ENCODE data around the gene HLCS.

The HLCS gene

DNA sequence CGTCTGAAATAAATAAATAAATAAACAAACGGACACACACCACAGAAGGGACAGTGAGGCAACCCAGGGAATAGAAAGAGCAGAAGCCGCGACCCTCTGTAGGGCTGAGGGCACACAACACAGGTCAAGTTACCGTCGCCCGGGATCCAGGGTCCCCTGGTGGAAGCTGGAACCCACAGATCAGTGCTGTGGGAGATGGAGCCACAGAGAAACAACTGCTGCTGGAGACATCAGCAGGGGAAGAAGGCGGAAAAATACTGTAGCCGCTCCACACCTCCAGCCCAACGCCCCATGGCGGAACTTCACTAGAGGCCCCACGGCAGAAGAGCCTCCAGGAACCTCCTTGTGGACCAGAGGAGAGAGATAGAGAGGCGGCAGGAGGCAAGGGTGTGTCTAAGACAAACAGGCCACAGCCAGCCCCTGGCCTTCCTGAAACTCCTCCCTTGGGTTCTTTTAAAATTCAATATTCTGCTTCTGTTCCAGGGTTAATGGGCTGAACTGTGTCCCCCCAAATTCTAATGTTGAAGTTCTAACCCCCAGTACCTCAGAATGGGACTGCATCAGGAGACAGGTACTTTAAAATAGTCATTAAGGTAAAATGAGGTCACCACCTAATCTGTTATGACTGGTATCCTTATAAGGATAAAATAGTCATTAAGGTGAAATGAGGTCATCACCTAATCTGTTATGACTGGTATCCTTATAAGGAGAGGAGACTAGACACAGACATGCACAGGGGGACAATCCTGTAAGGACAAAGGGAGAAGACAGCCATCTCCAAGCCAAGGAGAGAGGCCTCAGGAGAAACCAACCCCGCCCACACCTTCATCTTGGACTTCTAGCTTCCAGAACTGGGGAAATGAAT lies 7.7 kb upstream of the HLCS start (continued):
- TF ChIP-seq, protein P1, sequence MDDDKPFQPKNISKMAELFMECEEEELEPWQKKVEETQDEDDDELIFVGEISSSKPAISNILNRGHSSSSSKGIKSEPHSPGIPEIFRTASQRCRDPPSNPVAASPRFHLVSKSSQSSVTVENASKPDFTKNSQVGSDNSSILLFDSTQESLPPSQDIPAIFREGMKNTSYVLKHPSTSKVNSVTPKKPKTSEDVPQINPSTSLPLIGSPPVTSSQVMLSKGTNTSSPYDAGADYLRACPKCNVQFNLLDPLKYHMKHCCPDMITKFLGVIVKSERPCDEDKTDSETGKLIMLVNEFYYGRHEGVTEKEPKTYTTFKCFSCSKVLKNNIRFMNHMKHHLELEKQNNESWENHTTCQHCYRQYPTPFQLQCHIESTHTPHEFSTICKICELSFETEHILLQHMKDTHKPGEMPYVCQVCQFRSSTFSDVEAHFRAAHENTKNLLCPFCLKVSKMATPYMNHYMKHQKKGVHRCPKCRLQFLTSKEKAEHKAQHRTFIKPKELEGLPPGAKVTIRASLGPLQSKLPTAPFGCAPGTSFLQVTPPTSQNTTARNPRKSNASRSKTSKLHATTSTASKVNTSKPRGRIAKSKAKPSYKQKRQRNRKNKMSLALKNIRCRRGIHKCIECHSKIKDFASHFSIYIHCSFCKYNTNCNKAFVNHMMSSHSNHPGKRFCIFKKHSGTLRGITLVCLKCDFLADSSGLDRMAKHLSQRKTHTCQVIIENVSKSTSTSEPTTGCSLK (tag by site-specific recombination; IDR thresholded peaks at IDR 0.05) = no peak
- TF ChIP-seq MZF1 (tag by site-specific recombination; IDR thresholded peaks at IDR 0.05; ENCODE audit: borderline replicate concordance) (no peak), ZNF561 (tag by site-specific recombination; IDR thresholded peaks at IDR 0.05; ENCODE audit: borderline replicate concordance) (no peak), ZNF510 (tag by site-specific recombination; IDR thresholded peaks at IDR 0.05; ENCODE audit: insufficient replicate concordance) (no peak), SETDB1 (IDR thresholded peaks at IDR 0.05; ENCODE audit: insufficient read length, low read length) (no peak), SP7 (tag by site-specific recombination; IDR thresholded peaks at IDR 0.05) (peak; percentile 87), ZBTB8A (tag by site-specific recombination; IDR thresholded peaks at IDR 0.05) (peak; percentile 39; the same call in 1 of the 2 replicates), ZNF701 (tag by site-specific recombination; IDR thresholded peaks at IDR 0.05) (no peak), KLF9 (tag by site-specific recombination; IDR thresholded peaks at IDR 0.05; ENCODE audit: low read depth) (0 out of 2 replicates have a peak, but pooled peaks have one; percentile 31), ZNF155 (tag by site-specific recombination; IDR thresholded peaks at IDR 0.05) (no peak), ZNF529 (tag by site-specific recombination; IDR thresholded peaks at IDR 0.05; ENCODE audit: insufficient replicate concordance) (no peak), ZBTB17 (tag by site-specific recombination; IDR thresholded peaks at IDR 0.05) (0 out of 2 replicates have a peak, but pooled peaks have one; percentile 6), ZNF423 (tag by site-specific recombination; IDR thresholded peaks at IDR 0.05) (no peak), ZSCAN16 (tag by site-specific recombination; IDR thresholded peaks at IDR 0.05) (no peak), ZNF391 (tag by site-specific recombination; IDR thresholded peaks at IDR 0.05; ENCODE audit: borderline replicate concordance, low read depth) (no peak), HOXA7 (CRISPR knock-in tag; IDR thresholded peaks at IDR 0.05; ENCODE audit: borderline replicate concordance) (no peak), RBAK (tag by site-specific recombination; IDR thresholded peaks at IDR 0.05) (no peak), ZNF549 (tag by site-specific recombination; IDR thresholded peaks at IDR 0.05) (no peak), ZNF132 (tag by site-specific recombination; IDR thresholded peaks at IDR 0.05; ENCODE audit: borderline replicate concordance) (no peak), ZNF76 (tag by site-specific recombination; IDR thresholded peaks at IDR 0.05; ENCODE audit: borderline replicate concordance, low read depth) (no peak), ZNF610 (tag by site-specific recombination; IDR thresholded peaks at IDR 0.05; ENCODE audit: borderline replicate concordance) (no peak), SALL2 (tag by site-specific recombination; IDR thresholded peaks at IDR 0.05; ENCODE audit: borderline replicate concordance) (no peak), ZNF830 (tag by site-specific recombination; IDR thresholded peaks at IDR 0.05; ENCODE audit: low read depth) (no peak)
- TF ChIP-seq, protein P2, sequence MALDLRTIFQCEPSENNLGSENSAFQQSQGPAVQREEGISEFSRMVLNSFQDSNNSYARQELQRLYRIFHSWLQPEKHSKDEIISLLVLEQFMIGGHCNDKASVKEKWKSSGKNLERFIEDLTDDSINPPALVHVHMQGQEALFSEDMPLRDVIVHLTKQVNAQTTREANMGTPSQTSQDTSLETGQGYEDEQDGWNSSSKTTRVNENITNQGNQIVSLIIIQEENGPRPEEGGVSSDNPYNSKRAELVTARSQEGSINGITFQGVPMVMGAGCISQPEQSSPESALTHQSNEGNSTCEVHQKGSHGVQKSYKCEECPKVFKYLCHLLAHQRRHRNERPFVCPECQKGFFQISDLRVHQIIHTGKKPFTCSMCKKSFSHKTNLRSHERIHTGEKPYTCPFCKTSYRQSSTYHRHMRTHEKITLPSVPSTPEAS (tag by site-specific recombination; IDR thresholded peaks at IDR 0.05) = no peak
- TF ChIP-seq, protein P3, sequence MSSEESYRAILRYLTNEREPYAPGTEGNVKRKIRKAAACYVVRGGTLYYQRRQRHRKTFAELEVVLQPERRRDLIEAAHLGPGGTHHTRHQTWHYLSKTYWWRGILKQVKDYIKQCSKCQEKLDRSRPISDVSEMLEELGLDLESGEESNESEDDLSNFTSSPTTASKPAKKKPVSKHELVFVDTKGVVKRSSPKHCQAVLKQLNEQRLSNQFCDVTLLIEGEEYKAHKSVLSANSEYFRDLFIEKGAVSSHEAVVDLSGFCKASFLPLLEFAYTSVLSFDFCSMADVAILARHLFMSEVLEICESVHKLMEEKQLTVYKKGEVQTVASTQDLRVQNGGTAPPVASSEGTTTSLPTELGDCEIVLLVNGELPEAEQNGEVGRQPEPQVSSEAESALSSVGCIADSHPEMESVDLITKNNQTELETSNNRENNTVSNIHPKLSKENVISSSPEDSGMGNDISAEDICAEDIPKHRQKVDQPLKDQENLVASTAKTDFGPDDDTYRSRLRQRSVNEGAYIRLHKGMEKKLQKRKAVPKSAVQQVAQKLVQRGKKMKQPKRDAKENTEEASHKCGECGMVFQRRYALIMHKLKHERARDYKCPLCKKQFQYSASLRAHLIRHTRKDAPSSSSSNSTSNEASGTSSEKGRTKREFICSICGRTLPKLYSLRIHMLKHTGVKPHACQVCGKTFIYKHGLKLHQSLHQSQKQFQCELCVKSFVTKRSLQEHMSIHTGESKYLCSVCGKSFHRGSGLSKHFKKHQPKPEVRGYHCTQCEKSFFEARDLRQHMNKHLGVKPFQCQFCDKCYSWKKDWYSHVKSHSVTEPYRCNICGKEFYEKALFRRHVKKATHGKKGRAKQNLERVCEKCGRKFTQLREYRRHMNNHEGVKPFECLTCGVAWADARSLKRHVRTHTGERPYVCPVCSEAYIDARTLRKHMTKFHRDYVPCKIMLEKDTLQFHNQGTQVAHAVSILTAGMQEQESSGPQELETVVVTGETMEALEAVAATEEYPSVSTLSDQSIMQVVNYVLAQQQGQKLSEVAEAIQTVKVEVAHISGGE (tag by site-specific recombination; conservative IDR thresholded peaks at IDR 0.05; ENCODE audit: low read depth) = no peak
- TF ChIP-seq, protein P4, sequence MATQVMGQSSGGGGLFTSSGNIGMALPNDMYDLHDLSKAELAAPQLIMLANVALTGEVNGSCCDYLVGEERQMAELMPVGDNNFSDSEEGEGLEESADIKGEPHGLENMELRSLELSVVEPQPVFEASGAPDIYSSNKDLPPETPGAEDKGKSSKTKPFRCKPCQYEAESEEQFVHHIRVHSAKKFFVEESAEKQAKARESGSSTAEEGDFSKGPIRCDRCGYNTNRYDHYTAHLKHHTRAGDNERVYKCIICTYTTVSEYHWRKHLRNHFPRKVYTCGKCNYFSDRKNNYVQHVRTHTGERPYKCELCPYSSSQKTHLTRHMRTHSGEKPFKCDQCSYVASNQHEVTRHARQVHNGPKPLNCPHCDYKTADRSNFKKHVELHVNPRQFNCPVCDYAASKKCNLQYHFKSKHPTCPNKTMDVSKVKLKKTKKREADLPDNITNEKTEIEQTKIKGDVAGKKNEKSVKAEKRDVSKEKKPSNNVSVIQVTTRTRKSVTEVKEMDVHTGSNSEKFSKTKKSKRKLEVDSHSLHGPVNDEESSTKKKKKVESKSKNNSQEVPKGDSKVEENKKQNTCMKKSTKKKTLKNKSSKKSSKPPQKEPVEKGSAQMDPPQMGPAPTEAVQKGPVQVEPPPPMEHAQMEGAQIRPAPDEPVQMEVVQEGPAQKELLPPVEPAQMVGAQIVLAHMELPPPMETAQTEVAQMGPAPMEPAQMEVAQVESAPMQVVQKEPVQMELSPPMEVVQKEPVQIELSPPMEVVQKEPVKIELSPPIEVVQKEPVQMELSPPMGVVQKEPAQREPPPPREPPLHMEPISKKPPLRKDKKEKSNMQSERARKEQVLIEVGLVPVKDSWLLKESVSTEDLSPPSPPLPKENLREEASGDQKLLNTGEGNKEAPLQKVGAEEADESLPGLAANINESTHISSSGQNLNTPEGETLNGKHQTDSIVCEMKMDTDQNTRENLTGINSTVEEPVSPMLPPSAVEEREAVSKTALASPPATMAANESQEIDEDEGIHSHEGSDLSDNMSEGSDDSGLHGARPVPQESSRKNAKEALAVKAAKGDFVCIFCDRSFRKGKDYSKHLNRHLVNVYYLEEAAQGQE (tag by site-specific recombination; IDR thresholded peaks at IDR 0.05) = no peak
- TF ChIP-seq, protein P5, sequence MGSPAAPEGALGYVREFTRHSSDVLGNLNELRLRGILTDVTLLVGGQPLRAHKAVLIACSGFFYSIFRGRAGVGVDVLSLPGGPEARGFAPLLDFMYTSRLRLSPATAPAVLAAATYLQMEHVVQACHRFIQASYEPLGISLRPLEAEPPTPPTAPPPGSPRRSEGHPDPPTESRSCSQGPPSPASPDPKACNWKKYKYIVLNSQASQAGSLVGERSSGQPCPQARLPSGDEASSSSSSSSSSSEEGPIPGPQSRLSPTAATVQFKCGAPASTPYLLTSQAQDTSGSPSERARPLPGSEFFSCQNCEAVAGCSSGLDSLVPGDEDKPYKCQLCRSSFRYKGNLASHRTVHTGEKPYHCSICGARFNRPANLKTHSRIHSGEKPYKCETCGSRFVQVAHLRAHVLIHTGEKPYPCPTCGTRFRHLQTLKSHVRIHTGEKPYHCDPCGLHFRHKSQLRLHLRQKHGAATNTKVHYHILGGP (tag by site-specific recombination; IDR thresholded peaks at IDR 0.05) = no peak
